NT2/D1 (cell line): ENCODE measurements around the gene REV3L.

ENCODE experiments used
- DNase-seq: peaks from one replicate; pipeline ENCODE4 v3.0.0-alpha.2; 2011; ENCODE audit warnings: low read depth, low spot score
- H3K27me3 ChIP-seq: 2 replicates; pipeline ENCODE4 v1.6.0; 2011; ENCODE audit warnings: mild to moderate bottlenecking; ENCODE audit not compliant: insufficient read length, insufficient read depth
- H3K36me3 ChIP-seq: 2 replicates; pipeline ENCODE4 v1.6.1; 2011; ENCODE audit warnings: mild to moderate bottlenecking, low read length, mixed read lengths; ENCODE audit not compliant: insufficient read depth, insufficient read length
- H3K4me1 ChIP-seq: 2 replicates; pipeline ENCODE4 v1.5.1; 2011; ENCODE audit not compliant: insufficient read depth, insufficient read length
- H3K4me3 ChIP-seq: 2 replicates; pipeline ENCODE4 v1.5.1; 2011; ENCODE audit warnings: low read depth; ENCODE audit not compliant: insufficient read length
- H3K9ac ChIP-seq: 2 replicates; pipeline ENCODE4 v1.6.0; 2011; ENCODE audit warnings: low read depth; ENCODE audit not compliant: insufficient read length
- H3K9me3 ChIP-seq: 2 replicates; pipeline ENCODE4 v1.5.1; 2011; ENCODE audit warnings: mild to moderate bottlenecking, low read length; ENCODE audit not compliant: insufficient read depth
- SUZ12 ChIP-seq: IDR thresholded peaks from 2 replicates; pipeline ENCODE4 v1.6.1; 2011; ENCODE audit not compliant: insufficient read length, insufficient read depth; ENCODE audit errors: extremely low read depth
- YY1 ChIP-seq: IDR thresholded peaks from 2 replicates; pipeline ENCODE4 v1.6.1; 2011; ENCODE audit not compliant: insufficient read length, insufficient read depth
- ZNF274 ChIP-seq: IDR thresholded peaks from 2 replicates; pipeline ENCODE4 v1.6.1; 2011; ENCODE audit warnings: mild to moderate bottlenecking, low read depth, low read length

The REV3L gene

GRCh38 chr6:111382476-111383294 lies 100.3 kb downstream of the REV3L start:
- Histone ChIP-seq H3K4me1 (no peaks in the 10 kb centered on the region), H3K9ac (no peak overlapping the region), H3K36me3 (peaks cover 11% of the 10 kb centered on the region), H3K27me3 (no peaks in the 10 kb centered on the region), H3K4me3 (no peak overlapping the region), H3K9me3 (no peaks in the 10 kb centered on the region)
- TF ChIP-seq ZNF274 (no peak), YY1 (no peak), SUZ12 (no peak)
- no peak for DNase-seq

- no peak for DNase-seq
- TF ChIP-seq ZNF274 = no peak
- H3K4me1 ChIP-seq = no peaks in the 10 kb centered on the region
- no peaks in the 10 kb centered on the region for H3K9me3 ChIP-seq
- peaks cover 11% of the 10 kb centered on the region for H3K36me3 ChIP-seq
- no peak overlapping the region for H3K4me3 ChIP-seq
- no peak overlapping the region for H3K9ac ChIP-seq
- no peaks in the 10 kb centered on the region for H3K27me3 ChIP-seq
Observed at GRCh38 chr6:111381728-111382127, 101.3 kb downstream of the REV3L start.

GRCh38 chr6:111381123-111381522 lies 101.9 kb downstream of the REV3L start:
- no peak for TF ChIP-seq ZNF274
- TF ChIP-seq YY1 = no peak
- TF ChIP-seq SUZ12 = no peak
- H3K4me3 ChIP-seq = no peak overlapping the region
- no peaks in the 10 kb centered on the region for H3K4me1 ChIP-seq
- DNase-seq = no peak
- H3K9me3 ChIP-seq = no peaks in the 10 kb centered on the region
- peaks cover 11% of the 10 kb centered on the region for H3K36me3 ChIP-seq
- H3K9ac ChIP-seq = no peak overlapping the region
- no peaks in the 10 kb centered on the region for H3K27me3 ChIP-seq

GRCh38 chr6:111379831-111380230 lies 103.2 kb downstream of the REV3L start:
- peaks cover 17% of the 10 kb centered on the region for H3K36me3 ChIP-seq
- H3K9me3 ChIP-seq = no peaks in the 10 kb centered on the region
- H3K4me1 ChIP-seq = no peaks in the 10 kb centered on the region
- no peak overlapping the region for H3K9ac ChIP-seq
- H3K27me3 ChIP-seq = no peaks in the 10 kb centered on the region
- no peak overlapping the region for H3K4me3 ChIP-seq
- no peak for TF ChIP-seq ZNF274
- TF ChIP-seq SUZ12 = no peak
- no peak for TF ChIP-seq YY1
- no peak for DNase-seq

GRCh38 chr6:111379302-111379701 lies 103.7 kb downstream of the REV3L start:
- no peak for TF ChIP-seq ZNF274
- no peak for TF ChIP-seq YY1
- TF ChIP-seq SUZ12 = no peak
- no peaks in the 10 kb centered on the region for H3K9me3 ChIP-seq
- H3K4me3 ChIP-seq = no peak overlapping the region
- H3K9ac ChIP-seq = no peak overlapping the region
- no peak for DNase-seq
- H3K27me3 ChIP-seq = no peaks in the 10 kb centered on the region
- peaks cover 19% of the 10 kb centered on the region for H3K36me3 ChIP-seq
- H3K4me1 ChIP-seq = no peaks in the 10 kb centered on the region

GRCh38 chr6:111377558-111378120 lies 105.4 kb downstream of the REV3L start:
- no peak for DNase-seq
- H3K4me1 ChIP-seq = no peaks in the 10 kb centered on the region
- H3K27me3 ChIP-seq = no peaks in the 10 kb centered on the region
- TF ChIP-seq YY1 = no peak
- TF ChIP-seq SUZ12 = no peak
- TF ChIP-seq ZNF274 = no peak
- H3K9me3 ChIP-seq = no peaks in the 10 kb centered on the region
- peaks cover 22% of the 10 kb centered on the region for H3K36me3 ChIP-seq
- H3K9ac ChIP-seq = no peak overlapping the region
- H3K4me3 ChIP-seq = no peak overlapping the region

GRCh38 chr6:111367393-111368088 lies 115.5 kb downstream of the REV3L start:
- no peak for TF ChIP-seq ZNF274
- TF ChIP-seq YY1 = no peak
- TF ChIP-seq SUZ12 = no peak
- no peaks in the 10 kb centered on the region for H3K27me3 ChIP-seq
- H3K36me3 ChIP-seq = peaks cover 3% of the 10 kb centered on the region
- H3K9ac ChIP-seq = no peak overlapping the region
- H3K4me1 ChIP-seq = no peaks in the 10 kb centered on the region
- no peaks in the 10 kb centered on the region for H3K9me3 ChIP-seq
- DNase-seq = no peak
- no peak overlapping the region for H3K4me3 ChIP-seq
